ENCODE data around the gene KLK7.

The KLK7 gene

DNA sequence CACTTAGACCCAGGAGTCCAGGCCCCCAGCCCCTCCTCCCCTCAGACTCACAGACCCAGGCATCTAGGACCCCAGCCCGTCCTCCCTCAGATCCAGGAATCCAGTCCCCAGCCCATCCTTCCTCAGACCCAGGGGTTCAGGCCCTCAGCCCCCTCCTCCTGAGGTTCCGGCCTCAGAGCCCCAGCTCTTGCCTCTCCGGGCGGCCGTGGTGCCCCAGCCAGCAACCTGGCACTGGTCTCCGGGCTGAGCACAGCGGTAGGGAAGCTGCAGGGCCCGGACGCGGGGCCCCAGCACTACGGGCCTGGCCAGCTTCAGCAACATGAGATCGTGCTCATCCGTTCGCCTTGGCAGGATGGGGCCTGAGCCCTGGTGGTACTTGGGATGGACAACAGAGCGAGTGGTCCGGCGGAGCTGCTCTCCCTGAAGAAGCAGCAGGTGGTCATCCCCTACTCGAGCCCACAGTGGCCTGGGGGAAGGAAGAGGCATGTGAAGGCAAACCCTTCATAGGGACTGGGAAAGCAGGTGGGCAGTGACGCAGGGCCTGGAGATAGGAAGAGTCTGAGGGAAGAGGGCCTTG is 32.1 kb upstream of the KLK7 start:
- DNase-seq (ENCODE audit: extremely low spot score): no peak
- ChIA-PET CTCF (interaction anchor here (0.9 kb wide), 1 partner anchor 93 kb away, joined by 3 read pairs; the partner anchor contains the start of gene CTU1), POLR2A (no interaction called here)
- no peak for TF ChIP-seq FOXA1 (IDR thresholded peaks at IDR 0.05)
- TF ChIP-seq ARNT (IDR thresholded peaks at IDR 0.05): no peak
- no peak for TF ChIP-seq CTBP1 (IDR thresholded peaks at IDR 0.05; ENCODE audit: borderline replicate concordance)
- no peak for TF ChIP-seq HDGF (IDR thresholded peaks at IDR 0.05; ENCODE audit: borderline replicate concordance)
- TF ChIP-seq FOXK2 (IDR thresholded peaks at IDR 0.05): no peak
- TF ChIP-seq ZNF384 (IDR thresholded peaks at IDR 0.05): no peak
- TF ChIP-seq, protein P1, sequence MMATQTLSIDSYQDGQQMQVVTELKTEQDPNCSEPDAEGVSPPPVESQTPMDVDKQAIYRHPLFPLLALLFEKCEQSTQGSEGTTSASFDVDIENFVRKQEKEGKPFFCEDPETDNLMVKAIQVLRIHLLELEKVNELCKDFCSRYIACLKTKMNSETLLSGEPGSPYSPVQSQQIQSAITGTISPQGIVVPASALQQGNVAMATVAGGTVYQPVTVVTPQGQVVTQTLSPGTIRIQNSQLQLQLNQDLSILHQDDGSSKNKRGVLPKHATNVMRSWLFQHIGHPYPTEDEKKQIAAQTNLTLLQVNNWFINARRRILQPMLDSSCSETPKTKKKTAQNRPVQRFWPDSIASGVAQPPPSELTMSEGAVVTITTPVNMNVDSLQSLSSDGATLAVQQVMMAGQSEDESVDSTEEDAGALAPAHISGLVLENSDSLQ (IDR thresholded peaks at IDR 0.05): no peak
- no peak for TF ChIP-seq ELF4 (IDR thresholded peaks at IDR 0.05)
- TF ChIP-seq BHLHE40 (IDR thresholded peaks at IDR 0.05; ENCODE audit: borderline replicate concordance): no peak
- TF ChIP-seq L3MBTL2 (conservative IDR thresholded peaks at IDR 0.05): no peak
- TF ChIP-seq SUZ12 (IDR thresholded peaks at IDR 0.05): no peak

DNA sequence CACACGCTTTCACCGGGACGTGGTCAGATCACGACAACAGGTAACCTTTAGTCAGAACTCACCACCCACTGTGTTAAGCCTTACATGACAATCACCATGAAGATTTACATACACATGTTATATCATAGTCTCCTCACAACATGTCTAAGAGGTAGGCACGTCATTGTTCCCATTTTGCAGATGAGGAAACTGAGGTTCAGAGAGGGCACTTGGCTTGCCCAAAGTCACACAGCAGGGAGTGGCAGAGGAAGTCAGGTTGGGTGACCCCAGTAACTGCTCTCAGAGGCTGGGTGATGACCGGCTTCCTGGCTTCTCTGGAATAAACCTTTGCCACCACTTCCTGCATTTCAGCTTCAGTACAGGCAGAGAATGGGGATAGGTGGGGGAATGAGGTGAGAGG is 30.5 kb upstream of the KLK7 start:
- POLR2A ChIA-PET: no interaction called here
- DNase-seq (ENCODE audit: extremely low spot score): no peak

DNA sequence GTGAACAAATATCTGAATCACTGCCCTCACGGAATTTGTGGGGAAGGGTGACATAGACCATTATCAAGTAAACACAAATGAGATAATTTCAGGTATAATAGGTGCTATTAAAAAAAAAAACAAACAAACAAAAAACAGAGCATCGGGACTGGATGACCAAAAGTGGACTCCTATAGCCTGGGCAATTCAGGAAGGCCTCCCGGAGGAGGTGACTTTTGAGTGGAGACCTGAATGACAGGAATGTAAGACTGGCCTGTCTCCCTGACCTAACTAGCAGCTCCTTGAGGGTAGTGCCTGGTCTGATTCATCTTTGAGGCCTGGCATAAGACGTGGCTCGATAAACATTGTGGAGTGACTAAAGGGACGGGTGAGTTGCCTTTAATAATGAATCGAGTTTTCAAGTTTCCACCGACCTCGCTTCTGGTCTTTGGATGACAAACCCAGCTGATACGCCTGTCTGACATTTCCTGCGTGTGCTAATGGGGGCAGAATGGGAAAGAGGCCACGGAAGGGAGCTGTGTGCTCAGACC is 29.0 kb upstream of the KLK7 start:
- POLR2A ChIA-PET: no interaction called here
- TF ChIP-seq L3MBTL2 (conservative IDR thresholded peaks at IDR 0.05) (no peak), SP1 (IDR thresholded peaks at IDR 0.05) (no peak), LEF1 (IDR thresholded peaks at IDR 0.05; ENCODE audit: borderline replicate concordance) (no peak), BHLHE40 (IDR thresholded peaks at IDR 0.05; ENCODE audit: borderline replicate concordance) (no peak), FOXM1 (IDR thresholded peaks at IDR 0.05; ENCODE audit: borderline replicate concordance) (no peak), NFRKB (IDR thresholded peaks at IDR 0.05) (no peak), TARDBP (IDR thresholded peaks at IDR 0.05) (no peak), CTBP1 (IDR thresholded peaks at IDR 0.05; ENCODE audit: borderline replicate concordance) (no peak), FOXA1 (IDR thresholded peaks at IDR 0.05) (no peak), ZNF384 (IDR thresholded peaks at IDR 0.05) (no peak), FOXK2 (IDR thresholded peaks at IDR 0.05) (no peak), SUZ12 (IDR thresholded peaks at IDR 0.05) (no peak), ARNT (IDR thresholded peaks at IDR 0.05) (no peak), ELF4 (IDR thresholded peaks at IDR 0.05) (no peak), HDGF (IDR thresholded peaks at IDR 0.05; ENCODE audit: borderline replicate concordance) (no peak)
- TF ChIP-seq, protein P1 (IDR thresholded peaks at IDR 0.05): no peak
- CTCF ChIA-PET: no interaction called here
- DNase-seq (ENCODE audit: extremely low spot score): no peak

More for the DNA sequence above, 30.5 kb upstream of the KLK7 start:
- TF ChIP-seq TARDBP (IDR thresholded peaks at IDR 0.05): no peak
- no peak for TF ChIP-seq LEF1 (IDR thresholded peaks at IDR 0.05; ENCODE audit: borderline replicate concordance)
- CTCF ChIA-PET: no interaction called here

DNA sequence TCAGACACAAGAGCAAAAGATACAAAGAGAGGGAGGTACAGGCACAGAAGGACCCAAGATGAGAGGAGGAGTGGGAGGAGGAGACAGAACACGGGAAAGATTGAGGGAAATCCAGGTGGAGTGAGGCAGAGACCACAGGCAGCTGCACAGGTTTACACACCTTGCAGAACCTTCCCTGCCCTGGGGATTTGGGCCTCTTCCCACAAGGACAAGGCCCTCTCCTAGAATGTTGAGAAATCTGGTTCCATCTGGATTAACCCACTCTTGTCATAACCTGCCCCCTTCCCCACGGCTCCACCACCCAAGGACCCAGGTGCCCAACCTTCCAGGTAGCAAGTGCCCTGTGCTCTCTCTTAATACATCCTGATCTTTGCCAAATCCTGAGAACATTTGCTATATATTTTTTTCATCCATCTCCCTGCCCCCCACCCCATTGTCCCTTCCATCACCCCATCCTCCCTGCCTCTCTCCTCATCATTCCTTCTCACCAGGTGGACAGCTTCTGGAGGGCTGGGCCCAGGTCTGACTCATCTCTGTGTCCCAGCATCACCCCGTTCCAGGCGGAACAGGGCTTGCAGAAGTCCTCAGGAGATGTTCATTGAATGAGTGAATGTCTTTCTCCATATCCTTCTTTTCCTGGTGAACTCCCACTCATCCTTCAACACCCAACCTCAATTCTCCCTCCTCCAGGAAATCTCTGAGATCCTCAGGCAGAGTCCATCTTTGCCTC is 26.5 kb upstream of the KLK7 start:
- no peak for DNase-seq (ENCODE audit: extremely low spot score)
- POLR2A ChIA-PET: no interaction called here
- TF ChIP-seq SP1 (IDR thresholded peaks at IDR 0.05) (no peak), FOXK2 (IDR thresholded peaks at IDR 0.05) (no peak), CTBP1 (IDR thresholded peaks at IDR 0.05; ENCODE audit: borderline replicate concordance) (no peak), BHLHE40 (IDR thresholded peaks at IDR 0.05; ENCODE audit: borderline replicate concordance) (no peak), HDGF (IDR thresholded peaks at IDR 0.05; ENCODE audit: borderline replicate concordance) (no peak), NFRKB (IDR thresholded peaks at IDR 0.05) (no peak), SUZ12 (IDR thresholded peaks at IDR 0.05) (no peak)
- TF ChIP-seq, protein P1 (IDR thresholded peaks at IDR 0.05): no peak
- CTCF ChIA-PET: no interaction called here

DNA sequence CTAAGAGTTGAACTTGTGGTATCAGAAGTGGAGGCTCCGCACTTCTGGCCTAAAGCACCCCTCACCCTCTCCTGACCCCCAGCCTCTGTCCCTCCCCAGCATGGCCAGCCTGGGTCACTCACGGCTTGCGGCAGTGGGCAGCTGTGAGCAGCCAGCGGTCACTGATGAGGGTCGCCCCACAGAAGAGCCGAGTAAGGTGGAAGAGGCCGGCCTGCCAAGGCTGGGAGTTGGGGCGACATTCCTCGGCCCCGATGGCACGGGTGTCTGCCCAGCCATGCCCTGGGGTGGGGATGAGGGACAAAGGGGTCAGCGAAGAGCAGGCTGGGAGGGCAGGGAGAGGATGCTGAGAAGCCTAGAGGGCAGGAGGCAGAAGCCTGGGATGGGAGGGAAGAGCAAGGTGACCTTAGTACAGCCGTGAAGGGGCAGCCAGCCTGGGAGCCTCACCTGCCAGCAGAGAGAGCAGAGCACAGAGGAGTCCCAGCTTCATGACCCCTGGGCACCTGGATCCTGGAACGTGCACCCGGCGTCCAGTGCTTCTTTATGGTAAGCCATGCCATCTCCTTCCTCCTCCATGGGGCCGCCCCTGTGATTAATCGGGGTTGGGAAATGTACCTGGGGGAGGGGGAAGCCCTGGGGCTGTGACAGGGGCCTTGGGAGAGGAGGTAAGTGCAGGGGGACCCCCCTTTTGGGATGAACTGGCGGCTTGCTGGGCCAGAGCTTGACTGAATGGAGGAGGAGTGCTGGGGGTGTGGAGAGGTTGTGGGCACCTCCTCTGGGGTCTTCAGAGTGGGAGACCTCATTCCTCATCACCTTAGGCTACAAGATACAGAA is 25.6 kb upstream of the KLK7 start:
- ChIA-PET POLR2A (no interaction called here), CTCF (interaction anchor here (0.6 kb wide), 1 partner anchor 8 kb away, joined by 3 read pairs; the partner anchor contains the start of gene KLK8)
- TF ChIP-seq FOXA1 (IDR thresholded peaks at IDR 0.05) (no peak), FOXK2 (IDR thresholded peaks at IDR 0.05) (no peak)
- no peak for DNase-seq (ENCODE audit: extremely low spot score)

DNA sequence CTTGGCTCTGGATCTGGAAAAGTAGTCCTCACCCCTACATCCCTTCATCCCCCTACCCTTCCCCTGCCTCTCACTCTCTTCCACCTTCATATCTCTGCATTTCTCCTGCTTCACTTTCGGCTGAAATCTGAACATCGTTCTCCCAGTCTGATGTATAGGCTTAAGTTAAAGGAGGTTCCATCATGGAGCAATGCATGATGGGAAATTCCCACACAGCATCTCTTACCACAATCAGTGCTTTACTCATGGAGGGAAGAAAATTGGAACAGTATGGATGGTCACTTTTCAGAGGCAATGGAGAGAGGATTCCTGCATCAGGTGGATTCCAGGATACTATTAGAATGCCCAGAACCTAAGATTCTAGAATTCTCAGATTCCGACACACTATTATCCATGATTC is 23.8 kb upstream of the KLK7 start:
- POLR2A ChIA-PET: no interaction called here
- TF ChIP-seq FOXA1 (IDR thresholded peaks at IDR 0.05) (no peak), LEF1 (IDR thresholded peaks at IDR 0.05; ENCODE audit: borderline replicate concordance) (no peak), CTBP1 (IDR thresholded peaks at IDR 0.05; ENCODE audit: borderline replicate concordance) (no peak), TARDBP (IDR thresholded peaks at IDR 0.05) (no peak), ARNT (IDR thresholded peaks at IDR 0.05) (no peak), FOXK2 (IDR thresholded peaks at IDR 0.05) (no peak), L3MBTL2 (conservative IDR thresholded peaks at IDR 0.05) (no peak), ELF4 (IDR thresholded peaks at IDR 0.05) (no peak)
- DNase-seq (ENCODE audit: extremely low spot score): no peak
- CTCF ChIA-PET: no interaction called here
